H4 (cell line): ENCODE results near the gene OXSR1. TPM values are rescaled to one million over a fixed set of nuclear protein-coding genes. Genes with fewer than 3 reads are reported as not detected.
"Not testable (repeated sequence)": the region's sequence is repeated elsewhere in the genome, so short reads cannot be mapped to it uniquely, and the experiment has no call there.

Experiments used
- DNase-seq: peaks from one replicate; pipeline ENCODE4 v3.0.0-alpha.2; 2015; ENCODE audit warnings: low spot score
- total RNA-seq: library from RNA; depleted of rRNA; stranded (reverse); fragments of >200 nt; shearing (Covaris generic); gene quantifications from 2 replicates; pipeline ENCODE4 v1.2.3, GENCODE V29; 2014

OXSR1 gene
- total RNA-seq, 1 experiment from 2014 or later, result 13.7 TPM

GRCh38 chr3:38268087-38268486, 102.8 kb downstream of the OXSR1 start:
- DNase-seq, result no peak

GRCh38 chr3:38268522-38268921, 103.2 kb downstream of the OXSR1 start:
- DNase-seq, result no peak

- no peak for DNase-seq
These were observed 105.3 kb downstream of the OXSR1 start for GRCh38 chr3:38270606-38271005.

DNA sequence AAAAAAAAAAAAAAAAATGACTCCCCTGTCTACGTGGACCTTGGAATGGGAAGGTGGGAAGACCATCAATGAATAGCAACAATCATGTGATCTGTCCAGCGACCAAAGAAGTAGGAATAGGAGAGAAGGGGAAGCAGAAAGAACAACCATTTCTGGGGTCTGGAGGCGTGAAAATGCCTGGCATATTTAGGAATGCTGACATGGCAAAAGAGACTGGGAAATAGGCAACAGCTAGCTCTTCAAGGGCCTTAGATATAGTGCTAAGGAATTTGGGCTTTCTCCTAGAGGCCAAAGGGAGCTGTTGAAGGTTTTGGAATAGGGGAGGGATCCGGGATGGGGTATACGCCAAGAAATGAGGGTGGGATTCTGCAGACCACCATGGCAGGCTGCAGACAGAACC, 106.2 kb downstream of the OXSR1 start:
- DNase-seq, result no peak

GRCh38 chr3:38274864-38275649, 109.7 kb downstream of the OXSR1 start:
- no peak for DNase-seq

- DNase-seq, result no peak
These were observed 110.3 kb downstream of the OXSR1 start for GRCh38 chr3:38275658-38276057.

DNA sequence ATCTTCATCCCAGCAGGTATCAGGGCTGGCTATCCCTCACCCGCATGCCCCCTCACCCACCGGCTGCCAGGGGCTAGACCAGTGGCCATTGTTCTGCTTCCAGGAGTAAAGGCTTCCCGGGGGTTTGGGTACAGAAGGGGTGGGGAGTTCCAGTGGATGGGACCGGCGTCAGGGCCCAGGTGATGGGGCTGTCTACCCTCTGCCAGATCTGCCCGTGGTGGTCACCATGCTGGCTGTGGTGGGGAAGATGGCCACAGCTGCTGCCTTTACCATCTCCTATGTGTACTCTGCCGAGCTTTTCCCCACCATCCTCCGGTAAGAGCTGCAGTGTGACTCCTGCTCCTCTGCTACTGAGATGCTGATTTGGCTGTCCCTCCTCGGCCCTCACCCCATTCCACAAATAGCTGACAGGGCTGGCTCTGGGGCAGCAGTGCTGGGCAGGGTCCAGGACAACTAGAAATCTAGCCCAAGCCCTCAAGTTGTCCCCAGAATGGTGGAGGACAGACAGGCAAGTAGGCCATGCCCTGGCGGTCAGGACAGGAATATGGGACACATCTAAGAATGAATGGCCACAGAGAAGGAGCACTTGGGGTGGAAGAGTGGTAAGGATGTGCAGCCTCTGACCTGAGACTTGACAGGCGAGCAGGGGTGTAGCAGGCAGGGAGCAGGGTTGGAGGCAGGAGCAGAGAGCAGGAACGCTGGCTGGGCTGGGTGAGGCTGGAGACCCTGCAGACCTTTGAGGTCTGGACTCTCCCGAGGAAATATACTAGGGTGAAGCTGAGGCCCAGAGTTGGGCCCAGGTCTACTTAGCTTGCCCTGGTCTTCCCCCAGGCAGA, 111.0 kb downstream of the OXSR1 start:
- no peak for DNase-seq

GRCh38 chr3:38276917-38277630, 111.7 kb downstream of the OXSR1 start:
- DNase-seq, result no peak

- no peak for DNase-seq
These were observed 113.5 kb downstream of the OXSR1 start for GRCh38 chr3:38278841-38279240.

DNA sequence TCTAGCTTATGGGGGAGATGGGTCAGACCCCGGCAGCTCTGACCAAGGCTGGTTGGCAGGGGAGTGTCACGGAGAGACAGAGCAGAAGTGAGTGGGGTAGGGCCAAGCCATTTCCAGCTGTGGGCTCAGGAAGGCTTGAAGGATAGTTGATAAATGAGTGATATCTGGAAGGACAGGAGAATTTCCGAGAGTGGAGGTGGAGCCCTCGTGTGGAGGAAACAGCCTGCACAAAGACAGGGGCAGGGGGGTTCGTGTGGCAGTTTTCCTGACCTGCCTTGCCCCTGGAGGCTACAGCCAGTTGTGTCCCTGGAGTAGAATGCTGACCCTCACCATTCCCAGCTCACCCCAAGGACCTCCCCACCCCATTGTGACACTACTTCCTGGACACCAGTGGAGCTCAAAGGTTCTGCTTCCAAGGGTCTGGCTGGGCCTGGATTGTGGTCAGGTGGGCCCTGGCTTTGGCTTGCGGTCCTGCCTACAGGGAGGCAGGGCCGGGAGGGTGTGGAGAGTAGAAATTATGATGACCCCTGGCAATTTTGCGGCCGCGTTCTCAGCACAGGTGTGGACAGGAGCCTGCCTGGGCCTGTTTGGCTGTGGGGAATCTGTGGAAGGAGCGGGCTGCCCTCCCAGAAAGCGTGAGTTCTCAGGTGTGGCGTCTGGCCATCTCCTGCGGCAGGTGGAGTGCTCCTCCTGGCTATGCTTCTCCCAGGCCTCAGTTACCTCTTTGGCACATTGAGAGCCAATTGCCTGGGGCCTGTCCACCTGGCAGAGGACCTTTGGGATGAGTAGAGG, 116.8 kb downstream of the OXSR1 start, which contains the start of gene SLC22A14:
Gene SLC22A14 (plus strand): TSS at position 400 of the 792 bp plus-strand sequence. CDS start 23,733 bp downstream, outside the sequence.
- DNase-seq, result no peak

GRCh38 chr3:38283810-38284755, 118.7 kb downstream of the OXSR1 start:
- DNase-seq, result no peak

DNA sequence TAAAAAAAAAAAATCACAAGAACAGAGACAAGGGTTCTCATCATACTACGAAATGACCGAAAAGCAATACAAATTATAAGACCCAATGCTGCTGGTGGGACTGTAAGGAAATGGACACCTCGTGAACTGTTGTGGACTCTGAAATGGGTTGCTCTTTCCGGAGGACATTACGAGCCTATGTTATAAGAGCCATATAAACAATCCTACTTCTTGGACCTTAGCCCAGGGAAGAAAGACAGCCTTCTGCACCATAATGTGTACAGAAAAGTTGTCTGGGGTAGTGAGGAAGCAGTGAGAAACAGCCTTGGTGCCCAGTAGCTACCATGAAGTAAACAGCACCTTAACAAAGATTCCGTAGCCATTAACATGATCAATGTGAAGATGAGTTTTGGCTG, 119.4 kb downstream of the OXSR1 start:
- DNase-seq, result no peak

DNA sequence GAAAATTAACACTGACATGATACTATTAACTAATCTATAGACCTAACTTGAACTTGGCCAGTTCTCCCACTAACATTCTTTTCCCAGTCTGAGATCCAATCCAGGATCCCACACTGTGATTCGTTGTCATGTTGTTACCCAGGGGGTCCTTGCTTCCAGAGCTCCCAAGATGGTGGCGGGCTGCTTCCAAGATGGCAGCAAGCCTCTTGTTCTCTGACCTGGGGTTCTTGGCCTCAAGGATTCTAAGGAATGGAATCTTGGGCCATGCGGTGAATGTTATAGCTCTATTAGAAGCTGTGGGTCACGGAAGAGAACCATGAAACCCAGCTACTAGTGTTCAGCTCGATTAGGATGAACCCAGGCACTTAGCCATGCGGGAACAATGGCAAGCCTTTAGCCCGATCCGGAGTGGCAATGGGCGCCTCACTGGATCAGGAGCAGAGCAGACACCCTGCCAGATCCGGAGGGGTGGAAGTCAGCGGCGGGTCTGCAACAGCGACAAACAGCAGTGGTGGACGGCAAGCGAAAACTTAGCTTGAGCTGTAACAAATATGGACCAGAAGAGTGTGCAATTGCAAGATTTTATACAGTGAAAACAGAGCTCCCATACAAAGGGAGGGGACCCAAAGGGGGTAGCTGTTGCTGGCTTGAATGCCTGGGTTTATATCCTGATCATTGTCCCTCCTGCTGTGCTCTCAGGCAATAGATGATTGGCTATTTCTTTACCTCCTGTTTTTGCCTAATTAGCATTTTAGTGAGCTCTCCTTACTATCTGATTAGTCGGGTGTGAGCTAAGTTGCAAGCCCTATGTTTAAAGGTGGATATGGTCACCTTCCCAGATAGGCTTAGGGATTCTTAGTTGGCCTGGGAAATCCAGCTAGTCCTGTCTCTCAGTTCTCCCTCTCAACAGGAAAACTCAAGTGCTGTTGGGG, 124.2 kb downstream of the OXSR1 start:
- DNase-seq, result not testable (repeated sequence)

GRCh38 chr3:38297053-38297452, 131.7 kb downstream of the OXSR1 start:
- DNase-seq, result not testable (repeated sequence)

- no peak for DNase-seq
These were observed 132.2 kb downstream of the OXSR1 start for GRCh38 chr3:38297537-38297936.

DNA sequence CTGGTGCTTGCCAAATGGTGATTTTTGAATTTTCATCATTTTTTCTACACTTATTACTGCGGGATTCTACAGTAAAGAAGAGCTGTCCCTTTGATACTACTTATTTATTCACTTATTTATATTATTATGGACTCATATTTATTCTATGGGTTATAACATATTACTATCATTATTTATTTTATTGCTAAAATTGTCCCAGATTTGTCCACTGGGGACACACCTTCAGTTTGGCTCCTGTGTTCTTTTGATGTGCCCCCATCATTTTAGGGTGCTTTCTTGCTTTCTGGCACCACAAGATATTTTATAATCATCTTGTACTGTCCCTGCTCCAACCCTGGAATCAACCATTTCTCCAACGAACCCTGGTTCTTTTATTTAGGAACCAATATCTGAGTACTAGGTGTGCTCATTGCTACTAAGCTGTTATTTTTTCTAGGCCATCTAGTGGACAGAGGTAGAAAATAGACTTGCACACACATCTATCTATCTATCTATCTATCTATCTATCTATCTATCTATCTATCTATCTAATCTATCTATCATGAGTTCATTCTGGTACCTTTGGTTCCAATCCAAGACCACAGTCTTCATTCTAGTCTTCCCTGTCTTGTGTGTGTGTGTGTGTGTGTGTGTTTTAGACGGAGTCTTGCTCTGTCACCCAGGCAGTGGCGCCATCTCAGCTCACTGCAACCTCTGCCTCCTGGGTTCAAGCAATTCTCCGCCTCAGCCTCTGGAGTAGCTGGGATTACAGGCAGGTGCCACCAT, 132.8 kb downstream of the OXSR1 start:
- no peak for DNase-seq
